ENCODE measurements around the gene FOXD1. TPM values are rescaled to one million over a fixed set of nuclear protein-coding genes. Genes with fewer than 3 reads are reported as not detected.

The FOXD1 gene
- total RNA-seq, 1 experiment from 2014 or later, result 2.8 TPM

GRCh38 chr5:73491155-73491554 lies 42.6 kb upstream of the FOXD1 start:
- H3K27ac Mint-ChIP-seq (ENCODE audit: unreplicated experiment), result no peak overlapping the region
- peaks cover 4% of the 10 kb centered on the region for H3K4me1 ChIP-seq
- no peaks in the 10 kb centered on the region for H3K9me3 Mint-ChIP-seq (ENCODE audit: unreplicated experiment)
- ChIA-PET POLR2A (no interaction called here), CTCF (no interaction called here)
- H3K4me3 ChIP-seq (ENCODE audit: low read depth, low read length), result no peak overlapping the region
- intact Hi-C loops (cut with micrococcal nuclease; ENCODE audit: unreplicated experiment), result no loop called here
- no peak overlapping the region for H3K4me3 Mint-ChIP-seq (ENCODE audit: unreplicated experiment)
- DNase-seq, result no peak
- H3K27me3 ChIP-seq (replicated peaks; ENCODE audit: control insufficient read depth, insufficient read depth, low read length), result no peaks in the 10 kb centered on the region
- no peaks in the 10 kb centered on the region for H3K36me3 ChIP-seq (ENCODE audit: control insufficient read depth, insufficient read depth, low read length)
- no peaks in the 10 kb centered on the region for H3K9me3 ChIP-seq
- TF ChIP-seq, protein P1, sequence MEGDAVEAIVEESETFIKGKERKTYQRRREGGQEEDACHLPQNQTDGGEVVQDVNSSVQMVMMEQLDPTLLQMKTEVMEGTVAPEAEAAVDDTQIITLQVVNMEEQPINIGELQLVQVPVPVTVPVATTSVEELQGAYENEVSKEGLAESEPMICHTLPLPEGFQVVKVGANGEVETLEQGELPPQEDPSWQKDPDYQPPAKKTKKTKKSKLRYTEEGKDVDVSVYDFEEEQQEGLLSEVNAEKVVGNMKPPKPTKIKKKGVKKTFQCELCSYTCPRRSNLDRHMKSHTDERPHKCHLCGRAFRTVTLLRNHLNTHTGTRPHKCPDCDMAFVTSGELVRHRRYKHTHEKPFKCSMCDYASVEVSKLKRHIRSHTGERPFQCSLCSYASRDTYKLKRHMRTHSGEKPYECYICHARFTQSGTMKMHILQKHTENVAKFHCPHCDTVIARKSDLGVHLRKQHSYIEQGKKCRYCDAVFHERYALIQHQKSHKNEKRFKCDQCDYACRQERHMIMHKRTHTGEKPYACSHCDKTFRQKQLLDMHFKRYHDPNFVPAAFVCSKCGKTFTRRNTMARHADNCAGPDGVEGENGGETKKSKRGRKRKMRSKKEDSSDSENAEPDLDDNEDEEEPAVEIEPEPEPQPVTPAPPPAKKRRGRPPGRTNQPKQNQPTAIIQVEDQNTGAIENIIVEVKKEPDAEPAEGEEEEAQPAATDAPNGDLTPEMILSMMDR (IDR thresholded peaks at IDR 0.05; ENCODE audit: insufficient read depth in 1 of 2, low read depth in 1 of 2, low read length in 1 of 2, severe bottlenecking in 1 of 2, unreplicated experiment in 1 of 2), result no peak
- H3K4me1 Mint-ChIP-seq (ENCODE audit: low read depth, unreplicated experiment), result no peaks in the 10 kb centered on the region
- no peaks in the 10 kb centered on the region for H3K27me3 Mint-ChIP-seq (ENCODE audit: insufficient read depth, unreplicated experiment)
- no TSS peak for BruUV-seq (replicated peaks)
- no peaks in the 10 kb centered on the region for H3K36me3 Mint-ChIP-seq (ENCODE audit: insufficient read depth, unreplicated experiment)

DNA sequence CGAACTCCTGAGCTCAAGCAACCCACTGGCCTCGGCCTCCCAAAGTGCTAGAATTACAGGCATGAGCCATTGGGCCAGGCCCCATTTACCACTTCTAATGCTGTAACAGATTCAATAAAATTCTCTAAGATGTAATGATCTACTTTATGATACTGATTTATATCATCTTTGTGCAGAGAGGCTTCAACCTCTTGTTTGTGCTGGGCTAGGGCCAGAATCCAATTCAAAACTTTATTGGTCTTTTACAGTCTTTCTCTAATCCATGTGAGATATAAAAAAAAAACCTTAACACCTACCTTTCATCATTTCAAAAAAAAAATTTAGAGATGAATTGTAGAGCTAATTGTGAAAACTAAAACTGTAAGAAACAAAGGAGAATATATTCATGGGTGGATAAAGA lies 41.5 kb upstream of the FOXD1 start:
- Histone ChIP-seq H3K27me3 (replicated peaks; ENCODE audit: control insufficient read depth, insufficient read depth, low read length) (no peaks in the 10 kb centered on the region), H3K9me3 (no peaks in the 10 kb centered on the region), H3K4me1 (no peaks in the 10 kb centered on the region), H3K36me3 (ENCODE audit: control insufficient read depth, insufficient read depth, low read length) (no peaks in the 10 kb centered on the region), H3K4me3 (ENCODE audit: low read depth, low read length) (no peak overlapping the region)
- Mint-ChIP-seq H3K27me3 (ENCODE audit: insufficient read depth, unreplicated experiment) (no peaks in the 10 kb centered on the region), H3K27ac (ENCODE audit: unreplicated experiment) (no peak overlapping the region), H3K4me1 (ENCODE audit: low read depth, unreplicated experiment) (no peaks in the 10 kb centered on the region), H3K36me3 (ENCODE audit: insufficient read depth, unreplicated experiment) (no peaks in the 10 kb centered on the region), H3K4me3 (ENCODE audit: unreplicated experiment) (no peak overlapping the region), H3K9me3 (ENCODE audit: unreplicated experiment) (no peaks in the 10 kb centered on the region)
- ChIA-PET POLR2A (no interaction called here), CTCF (interaction anchor here (0.7 kb wide), 1 partner anchor 543 kb away, joined by 4 read pairs; no protein-coding TSS in a partner anchor)
- intact Hi-C loops (cut with micrococcal nuclease; ENCODE audit: unreplicated experiment), result no loop called here
- TF ChIP-seq, protein P1 (IDR thresholded peaks at IDR 0.05; ENCODE audit: insufficient read depth in 1 of 2, low read depth in 1 of 2, low read length in 1 of 2, severe bottlenecking in 1 of 2, unreplicated experiment in 1 of 2), result no peak
- no peak for DNase-seq
- BruUV-seq (replicated peaks), result no TSS peak

- H3K4me3 Mint-ChIP-seq (ENCODE audit: unreplicated experiment), result no peak overlapping the region
- H3K27ac Mint-ChIP-seq (ENCODE audit: unreplicated experiment), result no peak overlapping the region
- POLR2A ChIA-PET, result no interaction called here
- no peak for DNase-seq
- TF ChIP-seq, protein P1 (IDR thresholded peaks at IDR 0.05; ENCODE audit: insufficient read depth in 1 of 2, low read depth in 1 of 2, low read length in 1 of 2, severe bottlenecking in 1 of 2, unreplicated experiment in 1 of 2), result no peak
- no peaks in the 10 kb centered on the region for H3K27me3 Mint-ChIP-seq (ENCODE audit: insufficient read depth, unreplicated experiment)
- CTCF ChIA-PET, result no interaction called here
- no peaks in the 10 kb centered on the region for H3K9me3 Mint-ChIP-seq (ENCODE audit: unreplicated experiment)
- Histone ChIP-seq H3K4me1 (no peaks in the 10 kb centered on the region), H3K9me3 (no peaks in the 10 kb centered on the region), H3K36me3 (ENCODE audit: control insufficient read depth, insufficient read depth, low read length) (no peaks in the 10 kb centered on the region), H3K4me3 (ENCODE audit: low read depth, low read length) (no peak overlapping the region), H3K27me3 (replicated peaks; ENCODE audit: control insufficient read depth, insufficient read depth, low read length) (no peaks in the 10 kb centered on the region)
- H3K4me1 Mint-ChIP-seq (ENCODE audit: low read depth, unreplicated experiment), result no peaks in the 10 kb centered on the region
- no TSS peak for BruUV-seq (replicated peaks)
- intact Hi-C loops (cut with micrococcal nuclease; ENCODE audit: unreplicated experiment), result no loop called here
- no peaks in the 10 kb centered on the region for H3K36me3 Mint-ChIP-seq (ENCODE audit: insufficient read depth, unreplicated experiment)
These were observed 40.2 kb upstream of the FOXD1 start for GRCh38 chr5:73488806-73489205.
